HEK293 (cell line): ENCODE results near the gene BLTP3B.
A peak's percentile ranks its signal among the peaks of the same experiment; 100 is the strongest.

Experiments
- CTCF ChIA-PET: fragments of 350-600 bp; formaldehyde crosslinking; extraction: SDS; loops from one replicate; lab custom pipeline; 2021; ENCODE audit warnings: antibody characterized with exemption; lab: Yijun Ruan, JAX
- POLR2A ChIA-PET: fragments of 300-600 bp; formaldehyde crosslinking; extraction: SDS; loops from one replicate; lab custom pipeline; 2020; ENCODE audit warnings: antibody characterized with exemption, inconsistent platforms; lab: Yijun Ruan, JAX
- H3K27ac ChIP-seq: fragments of 200-500 bp; sonication (Bioruptor generic); 2 replicates; pipeline ENCODE4 v1.5.1; 2014; ENCODE audit warnings: low read depth, low read length, control low read depth, inconsistent platforms; ENCODE audit errors: extremely low read depth
- H3K36me3 ChIP-seq, 2 experiments: fragments of 200-500 bp in 1 of 2; sonication (Bioruptor generic) in 1 of 2; 1 replicate in 1 of 2; 2 replicates in 1 of 2; pipeline ENCODE4 v1.5.1; 2014 to 2017; ENCODE audit warnings: inconsistent platforms in 2 of 2, low read length in 2 of 2; ENCODE audit not compliant: control insufficient read depth in 2 of 2, insufficient read depth in 1 of 2
- H3K4me1 ChIP-seq: fragments of 200-500 bp; sonication (Bioruptor generic); 2 replicates; pipeline ENCODE4 v1.5.1; 2014; ENCODE audit warnings: mild to moderate bottlenecking, low read length, inconsistent platforms; ENCODE audit not compliant: control insufficient read depth, insufficient read depth
- H3K4me3 ChIP-seq: 2 replicates; pipeline ENCODE4 v1.5.1; 2011; ENCODE audit warnings: low read depth, mild to moderate bottlenecking, control low read depth, low read length, moderate library complexity
- H3K9me3 ChIP-seq: fragments of 200-500 bp; sonication (Bioruptor generic); 2 replicates; pipeline ENCODE4 v1.5.1; 2014; ENCODE audit warnings: low read depth, low read length, inconsistent platforms; ENCODE audit not compliant: control insufficient read depth, insufficient read depth
- PRDM6 ChIP-seq: fragments of 450-650 bp; formaldehyde crosslinking; IDR thresholded peaks from 2 replicates; pipeline ENCODE4 v1.5.1; 2017; ENCODE audit warnings: missing biosample characterization, missing genetic modification characterization
- REST ChIP-seq: fragments of 450-650 bp; formaldehyde crosslinking; IDR thresholded peaks from 2 replicates; pipeline ENCODE4 v1.5.1; 2016; ENCODE audit warnings: missing biosample characterization, missing genetic modification characterization
- SALL2 ChIP-seq: fragments of 450-650 bp; formaldehyde crosslinking; IDR thresholded peaks from 2 replicates; pipeline ENCODE4 v1.5.0; 2017; ENCODE audit warnings: missing biosample characterization, mild to moderate bottlenecking, missing genetic modification characterization, borderline replicate concordance
- WT1 ChIP-seq: fragments of 450-650 bp; formaldehyde crosslinking; IDR thresholded peaks from 2 replicates; pipeline ENCODE4 v1.5.1; 2016; ENCODE audit warnings: missing biosample characterization, missing genetic modification characterization
- YY2 ChIP-seq: fragments of 450-650 bp; formaldehyde crosslinking; IDR thresholded peaks from 2 replicates; pipeline ENCODE4 v1.5.1; 2016; ENCODE audit warnings: missing biosample characterization, missing genetic modification characterization
- ZNF133 ChIP-seq: fragments of 450-650 bp; formaldehyde crosslinking; IDR thresholded peaks from 2 replicates; pipeline ENCODE4 v1.5.1; 2016; ENCODE audit warnings: missing biosample characterization, missing genetic modification characterization
- ZNF157 ChIP-seq: fragments of 450-650 bp; formaldehyde crosslinking; IDR thresholded peaks from 2 replicates; pipeline ENCODE4 v1.5.1; 2016; ENCODE audit warnings: missing biosample characterization, missing genetic modification characterization
- ZNF610 ChIP-seq: fragments of 450-650 bp; formaldehyde crosslinking; IDR thresholded peaks from 2 replicates; pipeline ENCODE4 v1.5.1; 2016; ENCODE audit warnings: missing biosample characterization, missing genetic modification characterization, borderline replicate concordance
- ZSCAN18 ChIP-seq: fragments of 450-650 bp; formaldehyde crosslinking; IDR thresholded peaks from 2 replicates; pipeline ENCODE4 v1.5.1; 2016; ENCODE audit warnings: missing biosample characterization, missing genetic modification characterization

BLTP3B gene

GRCh38 chr12:100115291-100115690, 27.4 kb downstream of the BLTP3B start:
- POLR2A ChIA-PET, result no interaction called here
- H3K9me3 ChIP-seq, result no peaks in the 10 kb centered on the region
- CTCF ChIA-PET, result interaction anchor here (0.6 to 1.1 kb wide), 2 partner anchors 13 to 29 kb away, joined by 3 read pairs; no protein-coding TSS in a partner anchor
- H3K4me3 ChIP-seq, result no peak overlapping the region
- H3K4me1 ChIP-seq, result no peaks in the 10 kb centered on the region
- no peak overlapping the region for H3K27ac ChIP-seq
- peaks cover 0 to 6% of the 10 kb centered on the region in 2 experiments; a peak in 1 of 3 replicates for H3K36me3 ChIP-seq
- TF ChIP-seq ZSCAN18 (tag by site-specific recombination), result no peak

GRCh38 chr12:100114574-100114973, 28.1 kb downstream of the BLTP3B start:
- Histone ChIP-seq H3K36me3 (peaks cover 0 to 6% of the 10 kb centered on the region in 2 experiments; a peak in 1 of 3 replicates), H3K9me3 (no peaks in the 10 kb centered on the region), H3K27ac (no peak overlapping the region), H3K4me3 (no peak overlapping the region), H3K4me1 (no peaks in the 10 kb centered on the region)
- TF ChIP-seq ZNF133 (tag by site-specific recombination) (no peak), PRDM6 (peak; percentile 68)
- ChIA-PET CTCF (interaction anchor here (0.6 to 1.1 kb wide), 3 partner anchors 12 to 366 kb away, joined by 3 read pairs; no protein-coding TSS in a partner anchor), POLR2A (no interaction called here)

- CTCF ChIA-PET, result interaction anchor here (0.7 kb wide), 1 partner anchor 14 kb away, joined by 4 read pairs; no protein-coding TSS in a partner anchor
- H3K36me3 ChIP-seq, result peaks cover 0 to 7% of the 10 kb centered on the region in 2 experiments; a peak in 1 of 3 replicates
Measured at GRCh38 chr12:100110276-100110675, 32.4 kb downstream of the BLTP3B start.

GRCh38 chr12:100106861-100107260, 35.8 kb downstream of the BLTP3B start:
- Histone ChIP-seq H3K9me3 (no peaks in the 10 kb centered on the region), H3K36me3 (peaks cover 4 to 9% of the 10 kb centered on the region in 2 experiments), H3K27ac (no peak overlapping the region), H3K4me3 (no peak overlapping the region), H3K4me1 (peaks cover 3% of the 10 kb centered on the region; the same call in 1 of the 2 replicates)
- TF ChIP-seq SALL2, result no peak
- no peak for TF ChIP-seq REST
- TF ChIP-seq ZNF610, result no peak
- POLR2A ChIA-PET, result no interaction called here
- CTCF ChIA-PET, result no interaction called here

More at GRCh38 chr12:100110276-100110675, 32.4 kb downstream of the BLTP3B start:
- Histone ChIP-seq H3K9me3 (no peaks in the 10 kb centered on the region), H3K4me3 (no peak overlapping the region), H3K4me1 (peaks cover under 1% of the 10 kb centered on the region; the same call in 1 of the 2 replicates), H3K27ac (no peak overlapping the region)
- POLR2A ChIA-PET, result no interaction called here
- TF ChIP-seq WT1, result no peak
- no peak for TF ChIP-seq YY2 (tag by site-specific recombination)
- peak; percentile 74 for TF ChIP-seq ZNF157 (tag by site-specific recombination)
